Endothelial cell of umbilical vein (primary cell): ENCODE measurements around the gene PEX16.

Experiments
- CTCF ChIP-seq, 2 donors: IDR thresholded peaks; 1 replicate in 1 of 2; 2 replicates in 1 of 2; pipeline ENCODE4 v1.5.1; 2011; ENCODE audit warnings: low read length in 2 of 2, mild to moderate bottlenecking in 2 of 2, moderate library complexity in 2 of 2, control low read depth in 1 of 2, inconsistent platforms in 1 of 2, low read depth in 1 of 2; ENCODE audit not compliant: insufficient read depth in 1 of 2; ENCODE audit errors: extremely low read depth in 1 of 2
- JUN ChIP-seq: IDR thresholded peaks from 2 replicates; pipeline ENCODE4 v1.6.1; 2011; ENCODE audit warnings: borderline replicate concordance, low read depth; ENCODE audit not compliant: insufficient read length, insufficient read depth
- POLR2A ChIP-seq: IDR thresholded peaks from 2 replicates; pipeline ENCODE4 v1.6.1; 2012; ENCODE audit warnings: low read depth, mild to moderate bottlenecking, control low read depth, low read length
- POLR2AphosphoS5 ChIP-seq: IDR thresholded peaks from 2 replicates; pipeline ENCODE4 v1.6.1; 2012; ENCODE audit warnings: low read depth, mild to moderate bottlenecking, control low read depth, low read length, moderate library complexity; ENCODE audit not compliant: insufficient read depth

GRCh38 chr11:45936511-45937054, 18.9 kb upstream of the PEX16 start:
- TF ChIP-seq JUN = no peak
- TF ChIP-seq CTCF (IDR thresholded peaks at IDR 0.05; ENCODE audit: extremely low read depth in 1 of 2, insufficient read depth in 1 of 2, low read depth in 1 of 2, low read length in 2 of 2) = no peak
- TF ChIP-seq POLR2A = no peak
- no peak for TF ChIP-seq POLR2AphosphoS5
